OCI-LY3 (cell line): Measurements from ENCODE around the gene MTA2.
A peak's percentile ranks its signal among the peaks of the same experiment; 100 is the strongest.

Experiments used
- H2AFZ ChIP-seq: fragments of 200-600, 300-600 bp; shearing (Covaris generic); 2 replicates; pipeline ENCODE4 v1.6.0; 2014; ENCODE audit warnings: antibody characterized with exemption, low read depth, low read length
- H3K27ac ChIP-seq: fragments of 200-600, 300-600 bp; sonication (generic); 2 replicates; pipeline ENCODE4 v1.5.1; 2014; ENCODE audit warnings: mild to moderate bottlenecking, low read length, moderate library complexity, mixed read lengths
- H3K27me3 ChIP-seq: fragments of 200-600, 300-600 bp; sonication (generic); 2 replicates; pipeline ENCODE4 v1.6.1; 2014; ENCODE audit warnings: low read depth, low read length, mixed read lengths
- H3K36me3 ChIP-seq: fragments of 200-600, 300-600 bp; sonication (generic); replicated peaks from 2 replicates; pipeline ENCODE3; 2014; ENCODE audit warnings: low read depth, low read length, mixed read lengths
- H3K4me1 ChIP-seq: fragments of 300-600, 200-600 bp; sonication (generic); 2 replicates; pipeline ENCODE4 v1.6.1; 2014; ENCODE audit warnings: low read length, mixed read lengths
- H3K4me2 ChIP-seq: fragments of 200-600, 300-600 bp; sonication (generic); 2 replicates; pipeline ENCODE4 v1.6.1; 2014; ENCODE audit warnings: low read length, mixed read lengths
- H3K4me3 ChIP-seq: fragments of 300-600, 200-600 bp; sonication (generic); 2 replicates; pipeline ENCODE4 v1.5.1; 2014; ENCODE audit warnings: antibody characterized with exemption, mild to moderate bottlenecking, low read length, moderate library complexity
- H3K79me2 ChIP-seq: fragments of 300-600, 200-600 bp; shearing (Covaris generic); 2 replicates; pipeline ENCODE4 v1.6.1; 2014; ENCODE audit warnings: mild to moderate bottlenecking, low read length, mixed read lengths
- H3K9ac ChIP-seq: fragments of 300-600, 200-600 bp; shearing (Covaris generic); 2 replicates; pipeline ENCODE4 v1.6.0; 2014; ENCODE audit warnings: mild to moderate bottlenecking, low read length, moderate library complexity
- H3K9me3 ChIP-seq: fragments of 200-600, 300-600 bp; shearing (Covaris generic); 2 replicates; pipeline ENCODE4 v1.6.1; 2014; ENCODE audit warnings: low read length, mixed read lengths; ENCODE audit not compliant: insufficient read depth
- H4K20me1 ChIP-seq: fragments of 200-600, 300-600 bp; sonication (generic); 2 replicates; pipeline ENCODE4 v1.6.1; 2016; ENCODE audit warnings: low read length, mixed read lengths; ENCODE audit not compliant: insufficient read depth
- EZH2phosphoT487 ChIP-seq: fragments of 200-600 bp; shearing (Covaris generic); IDR thresholded peaks from 2 replicates; pipeline ENCODE4 v1.6.1; 2018; ENCODE audit warnings: antibody characterized with exemption, mixed run types, low read depth
- TF ChIP-seq, protein P1 (sequence below): fragments of 200-600, 300-600 bp; sonication (generic); IDR thresholded peaks from 2 replicates; pipeline ENCODE4 v1.5.1; 2014; ENCODE audit warnings: antibody characterized with exemption, low read length, low read depth

The MTA2 gene

DNA sequence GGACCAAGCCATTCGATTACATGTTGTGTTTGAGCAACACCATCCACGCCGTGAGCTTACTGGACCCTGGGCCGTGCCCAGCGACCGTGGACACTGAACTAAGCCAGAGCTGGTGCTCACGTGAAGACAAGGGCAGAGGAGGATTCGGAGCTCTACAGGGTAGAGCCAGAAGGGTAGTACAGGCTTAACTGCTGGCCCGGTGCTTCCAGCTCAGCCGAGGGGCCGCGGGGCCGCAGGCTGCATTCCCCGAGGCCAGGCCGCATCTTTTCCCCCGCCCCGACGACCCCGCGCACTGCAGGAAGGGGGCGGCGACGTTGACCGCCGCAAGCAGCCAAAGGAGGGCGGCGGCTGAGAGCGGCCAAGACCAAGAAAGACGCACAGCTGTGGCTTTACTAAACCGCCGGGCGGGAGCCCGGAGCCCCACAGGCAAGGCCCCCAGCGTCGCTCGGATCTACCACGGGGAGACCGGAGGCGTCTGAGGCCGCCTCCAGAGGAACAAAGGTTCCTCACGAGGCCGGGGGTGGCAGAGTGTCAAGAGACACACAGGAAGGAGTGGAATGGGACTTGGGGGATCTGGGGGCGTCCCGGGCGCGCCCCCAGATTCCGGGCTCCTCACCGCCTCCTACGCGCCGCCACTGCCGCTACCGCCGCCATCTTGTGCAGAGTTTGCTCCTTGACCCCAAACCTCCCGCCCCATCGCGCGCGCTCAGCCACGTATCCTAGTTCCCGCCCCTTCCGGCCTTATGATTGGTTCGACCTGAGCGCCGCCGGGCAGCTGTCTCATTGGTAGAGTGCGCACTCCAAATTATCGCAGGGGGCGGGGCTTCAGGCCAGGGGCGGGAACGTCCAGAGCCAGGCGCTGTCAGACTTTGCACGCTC, 44.5 kb upstream of the MTA2 start, which contains the start of gene GANAB:
TSS of gene GANAB (minus strand) at position 668 of the 879 bp plus-strand sequence. CDS start at position 654, 14 bp downstream.
- Histone ChIP-seq H3K36me3 (peaks cover 28% of the 10 kb centered on the region), H3K4me1 (peaks cover 11% of the 10 kb centered on the region)
- no peak for TF ChIP-seq EZH2phosphoT487
- TF ChIP-seq, protein P1, sequence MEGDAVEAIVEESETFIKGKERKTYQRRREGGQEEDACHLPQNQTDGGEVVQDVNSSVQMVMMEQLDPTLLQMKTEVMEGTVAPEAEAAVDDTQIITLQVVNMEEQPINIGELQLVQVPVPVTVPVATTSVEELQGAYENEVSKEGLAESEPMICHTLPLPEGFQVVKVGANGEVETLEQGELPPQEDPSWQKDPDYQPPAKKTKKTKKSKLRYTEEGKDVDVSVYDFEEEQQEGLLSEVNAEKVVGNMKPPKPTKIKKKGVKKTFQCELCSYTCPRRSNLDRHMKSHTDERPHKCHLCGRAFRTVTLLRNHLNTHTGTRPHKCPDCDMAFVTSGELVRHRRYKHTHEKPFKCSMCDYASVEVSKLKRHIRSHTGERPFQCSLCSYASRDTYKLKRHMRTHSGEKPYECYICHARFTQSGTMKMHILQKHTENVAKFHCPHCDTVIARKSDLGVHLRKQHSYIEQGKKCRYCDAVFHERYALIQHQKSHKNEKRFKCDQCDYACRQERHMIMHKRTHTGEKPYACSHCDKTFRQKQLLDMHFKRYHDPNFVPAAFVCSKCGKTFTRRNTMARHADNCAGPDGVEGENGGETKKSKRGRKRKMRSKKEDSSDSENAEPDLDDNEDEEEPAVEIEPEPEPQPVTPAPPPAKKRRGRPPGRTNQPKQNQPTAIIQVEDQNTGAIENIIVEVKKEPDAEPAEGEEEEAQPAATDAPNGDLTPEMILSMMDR, result no peak

DNA sequence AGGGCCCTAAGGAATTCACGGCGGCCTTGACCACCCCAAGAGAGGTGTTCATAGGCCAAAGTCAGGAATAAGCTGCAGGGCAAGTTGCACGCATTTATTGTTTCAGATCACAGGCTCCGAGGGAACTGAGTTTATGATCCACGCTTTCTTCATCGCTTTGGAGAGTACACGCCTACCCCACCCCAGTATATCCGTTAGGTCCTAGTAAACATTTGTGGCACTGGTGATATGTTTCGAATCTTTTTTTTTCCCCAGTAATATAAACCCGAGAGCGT, 43.9 kb upstream of the MTA2 start:
- Histone ChIP-seq H3K27ac (peak overlapping the region; percentile 74), H3K9ac (peak overlapping the region; percentile 95), H3K36me3 (peaks cover 28% of the 10 kb centered on the region), H3K4me3 (peak overlapping the region; percentile 96), H2AFZ (no peak overlapping the region), H3K79me2 (peaks cover 63% of the 10 kb centered on the region), H3K4me2 (peak overlapping the region; percentile 82), H3K9me3 (no peaks in the 10 kb centered on the region), H3K27me3 (no peaks in the 10 kb centered on the region), H4K20me1 (no peaks in the 10 kb centered on the region), H3K4me1 (peaks cover 11% of the 10 kb centered on the region)
- TF ChIP-seq, protein P1, result no peak
- TF ChIP-seq EZH2phosphoT487, result no peak

More for the DNA sequence above, 44.5 kb upstream of the MTA2 start, which contains the start of gene GANAB:
- no peaks in the 10 kb centered on the region for H4K20me1 ChIP-seq
- peak within 1 kb of the TSS; percentile 96 for H3K4me3 ChIP-seq
- H3K27me3 ChIP-seq, result no peaks in the 10 kb centered on the region
- H3K9ac ChIP-seq, result peak within 1 kb of the TSS; percentile 95
- H2AFZ ChIP-seq, result peak within 1 kb of the TSS; percentile 54; the same call in 1 of the 2 replicates
- H3K27ac ChIP-seq, result peak within 1 kb of the TSS; percentile 74
- peaks cover 63% of the 10 kb centered on the region for H3K79me2 ChIP-seq
- no peaks in the 10 kb centered on the region for H3K9me3 ChIP-seq
- H3K4me2 ChIP-seq, result peak within 1 kb of the TSS; percentile 82

DNA sequence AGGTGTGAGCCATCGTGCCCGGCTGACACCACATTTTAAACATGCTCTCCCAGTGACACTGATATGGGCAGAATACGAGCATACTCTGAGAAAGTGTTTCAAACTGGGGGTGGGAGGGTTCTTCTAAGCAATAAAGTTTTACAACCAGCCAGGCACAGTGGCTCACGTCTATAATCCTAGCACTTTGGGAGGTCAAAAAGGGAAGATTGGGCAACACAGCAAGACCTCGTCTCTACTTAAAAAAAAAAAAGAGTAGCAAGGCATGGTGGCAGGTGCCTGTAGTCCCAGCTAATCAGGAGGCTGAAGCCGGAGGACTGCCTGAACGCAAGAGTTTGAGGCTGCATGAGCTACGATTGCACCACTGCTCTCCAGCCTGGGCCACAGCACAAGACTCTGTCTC, 42.6 kb upstream of the MTA2 start:
- Histone ChIP-seq H3K27me3 (no peaks in the 10 kb centered on the region), H3K79me2 (peaks cover 70% of the 10 kb centered on the region), H2AFZ (no peak overlapping the region), H3K36me3 (peaks cover 27% of the 10 kb centered on the region), H3K4me3 (no peak overlapping the region), H4K20me1 (no peaks in the 10 kb centered on the region), H3K4me2 (no peak overlapping the region), H3K9ac (no peak overlapping the region), H3K9me3 (no peaks in the 10 kb centered on the region), H3K27ac (no peak overlapping the region), H3K4me1 (peaks cover 11% of the 10 kb centered on the region)
- TF ChIP-seq, protein P1, result no peak
- no peak for TF ChIP-seq EZH2phosphoT487

DNA sequence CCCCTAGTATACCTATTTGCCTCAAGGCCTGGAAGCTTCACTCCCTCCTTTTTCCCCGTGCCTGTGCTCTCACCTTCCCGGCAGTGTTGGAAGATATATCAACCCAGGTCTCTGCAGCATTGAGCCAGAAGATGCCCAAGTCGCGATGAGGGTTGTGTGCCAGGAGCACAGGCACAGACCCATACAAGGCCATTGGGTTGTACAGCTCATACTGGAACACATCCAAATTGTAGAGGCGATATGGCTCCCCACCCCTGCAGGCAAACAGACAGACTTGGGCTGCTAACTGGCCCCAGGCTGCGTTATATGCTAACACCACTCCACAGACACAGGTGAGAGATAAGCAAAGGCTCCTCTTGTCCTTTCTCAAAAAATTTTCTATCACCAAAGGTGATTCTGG, 30.8 kb upstream of the MTA2 start:
- Histone ChIP-seq H3K4me2 (no peak overlapping the region), H2AFZ (no peak overlapping the region), H3K27ac (no peak overlapping the region), H3K27me3 (no peaks in the 10 kb centered on the region), H3K36me3 (peaks cover 66% of the 10 kb centered on the region), H4K20me1 (no peaks in the 10 kb centered on the region), H3K4me1 (no peaks in the 10 kb centered on the region), H3K9me3 (no peaks in the 10 kb centered on the region), H3K79me2 (no peaks in the 10 kb centered on the region), H3K4me3 (no peak overlapping the region), H3K9ac (no peak overlapping the region)
- TF ChIP-seq, protein P1, result no peak
- TF ChIP-seq EZH2phosphoT487, result no peak
